ENCODE data around the gene CROCC2. TPM values are rescaled to one million over a fixed set of nuclear protein-coding genes. Genes with fewer than 3 reads are reported as not detected.

Gene CROCC2
- total RNA-seq, 4 donors from 2014 or later, result not detected

DNA sequence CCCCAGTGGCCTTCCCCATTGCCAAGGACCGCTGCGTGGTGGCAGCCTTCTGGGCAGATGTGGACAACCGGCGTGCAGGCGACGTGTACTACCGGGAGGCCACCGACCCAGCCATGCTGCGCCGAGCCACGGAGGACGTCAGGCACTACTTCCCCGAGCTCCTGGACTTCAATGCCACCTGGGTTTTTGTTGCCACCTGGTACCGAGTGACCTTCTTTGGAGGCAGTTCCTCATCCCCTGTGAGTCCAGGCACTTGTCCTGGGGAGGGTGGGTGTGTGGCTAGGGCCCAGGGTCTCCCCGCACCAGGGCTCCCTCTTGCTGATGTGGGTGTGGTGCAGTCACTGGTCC lies 124.2 kb downstream of the CROCC2 start:
- Histone ChIP-seq H3K9me3 (peaks cover 14 to 17% of the 10 kb centered on the region in 2 donors), H3K36me3 (no peaks in the 10 kb centered on the region), H3K4me3 (no peak overlapping the region), H3K27ac (no peak overlapping the region), H3K4me1 (no peaks in the 10 kb centered on the region), H3K27me3 (no peaks in the 10 kb centered on the region)
- WGBS, 2 donors (ENCODE audit: low coverage in 1 of 2), result 93% methylated on average over 15 of the region's 15 CpGs; no CpG with 5 or more reads in 1 of the 2 donors
- DNase-seq, result no peak
- in situ Hi-C loops (cut with MboI; ENCODE audit: low pct_ligation_motif_present in 1 of 4, low pct_unique_long_range_greater_than_20kb in 1 of 4, low sequenced_read_pairs in 3 of 4) (no loop called here), intact Hi-C loops (cut with DNase I; ENCODE audit: low total_unique reads) (loop anchor here (5.0 kb wide), 1 partner anchor 533 kb away; no protein-coding TSS in a partner anchor)
- TF ChIP-seq POLR2AphosphoS5 (IDR thresholded peaks at IDR 0.05) (no peak), POLR2A (IDR thresholded peaks at IDR 0.05) (no peak), EP300 (IDR thresholded peaks at IDR 0.05; ENCODE audit: low read depth) (no peak)
- TF ChIP-seq, protein P1, sequence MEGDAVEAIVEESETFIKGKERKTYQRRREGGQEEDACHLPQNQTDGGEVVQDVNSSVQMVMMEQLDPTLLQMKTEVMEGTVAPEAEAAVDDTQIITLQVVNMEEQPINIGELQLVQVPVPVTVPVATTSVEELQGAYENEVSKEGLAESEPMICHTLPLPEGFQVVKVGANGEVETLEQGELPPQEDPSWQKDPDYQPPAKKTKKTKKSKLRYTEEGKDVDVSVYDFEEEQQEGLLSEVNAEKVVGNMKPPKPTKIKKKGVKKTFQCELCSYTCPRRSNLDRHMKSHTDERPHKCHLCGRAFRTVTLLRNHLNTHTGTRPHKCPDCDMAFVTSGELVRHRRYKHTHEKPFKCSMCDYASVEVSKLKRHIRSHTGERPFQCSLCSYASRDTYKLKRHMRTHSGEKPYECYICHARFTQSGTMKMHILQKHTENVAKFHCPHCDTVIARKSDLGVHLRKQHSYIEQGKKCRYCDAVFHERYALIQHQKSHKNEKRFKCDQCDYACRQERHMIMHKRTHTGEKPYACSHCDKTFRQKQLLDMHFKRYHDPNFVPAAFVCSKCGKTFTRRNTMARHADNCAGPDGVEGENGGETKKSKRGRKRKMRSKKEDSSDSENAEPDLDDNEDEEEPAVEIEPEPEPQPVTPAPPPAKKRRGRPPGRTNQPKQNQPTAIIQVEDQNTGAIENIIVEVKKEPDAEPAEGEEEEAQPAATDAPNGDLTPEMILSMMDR (IDR thresholded peaks at IDR 0.05), result no peak

DNA sequence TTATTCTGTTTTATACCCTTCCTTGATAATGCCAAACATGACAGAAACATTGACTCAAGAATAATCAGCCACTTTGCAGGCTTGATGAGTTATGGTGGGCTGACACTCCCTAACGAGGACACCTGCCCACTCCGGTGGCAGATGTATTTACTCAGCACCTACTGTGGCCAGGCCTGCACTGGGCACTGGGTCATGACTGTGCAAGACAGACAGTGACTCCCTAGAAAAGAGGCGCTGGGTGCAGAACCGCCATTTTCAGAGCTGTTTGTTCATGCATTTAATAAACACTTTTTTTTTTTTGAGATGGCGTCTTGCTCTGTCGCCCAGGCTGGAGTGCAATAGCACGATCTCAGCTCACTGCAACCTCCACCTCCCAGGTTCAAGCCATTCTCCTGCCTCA lies 124.7 kb downstream of the CROCC2 start:
- H3K27me3 ChIP-seq, result no peaks in the 10 kb centered on the region
- in situ Hi-C loops (cut with MboI; ENCODE audit: low pct_ligation_motif_present in 1 of 4, low pct_unique_long_range_greater_than_20kb in 1 of 4, low sequenced_read_pairs in 3 of 4) (no loop called here), intact Hi-C loops (cut with DNase I; ENCODE audit: low total_unique reads) (loop anchor here (5.0 kb wide), 1 partner anchor 534 kb away; no protein-coding TSS in a partner anchor)
- H3K36me3 ChIP-seq, result no peaks in the 10 kb centered on the region
- no peak overlapping the region for H3K27ac ChIP-seq
- no peak overlapping the region for H3K4me3 ChIP-seq
- TF ChIP-seq, protein P1 (IDR thresholded peaks at IDR 0.05), result no peak
- TF ChIP-seq EP300 (IDR thresholded peaks at IDR 0.05; ENCODE audit: low read depth) (no peak), POLR2A (IDR thresholded peaks at IDR 0.05) (no peak), POLR2AphosphoS5 (IDR thresholded peaks at IDR 0.05) (no peak)
- 85 to 100% methylated on average over 6 to 7 of the region's 7 CpGs for WGBS, 2 donors (ENCODE audit: low coverage in 1 of 2)
- no peak for DNase-seq
- no peaks in the 10 kb centered on the region for H3K4me1 ChIP-seq
- H3K9me3 ChIP-seq, result peaks cover 9 to 14% of the 10 kb centered on the region in 2 donors

DNA sequence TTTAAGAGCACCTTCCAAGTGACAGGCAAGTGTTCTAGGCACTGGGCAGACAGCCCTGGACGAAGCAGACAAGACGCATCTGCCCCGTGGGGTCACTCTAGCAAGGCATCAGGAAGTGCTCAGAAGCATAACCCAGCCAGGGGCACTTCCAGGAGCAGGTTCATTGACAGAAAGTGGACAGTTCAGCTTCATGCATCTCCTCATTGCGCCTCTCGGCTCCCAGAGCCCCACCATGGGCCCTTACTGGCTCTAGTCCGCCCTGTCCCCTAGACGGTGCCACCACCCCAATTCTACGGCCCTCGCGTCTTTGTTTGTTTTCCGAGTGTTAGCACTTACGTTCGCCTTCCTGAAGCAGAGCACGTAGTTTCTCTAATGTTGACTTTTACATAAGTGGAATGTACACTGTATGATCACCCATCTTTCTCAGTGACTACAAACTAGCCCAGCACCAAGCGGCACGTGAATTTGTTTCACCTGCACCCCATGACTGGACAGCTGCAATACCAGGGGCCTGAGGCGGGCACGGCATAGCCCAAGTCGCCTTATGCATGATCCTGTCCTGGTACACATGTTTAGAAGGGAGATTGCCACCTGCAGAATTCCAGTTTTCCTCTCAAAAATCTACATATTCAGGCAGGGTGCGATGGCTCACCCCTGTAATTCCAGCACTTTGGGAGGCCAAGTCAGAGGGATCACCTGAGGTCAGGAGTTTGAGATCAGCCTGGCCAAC lies 125.5 kb downstream of the CROCC2 start:
- Histone ChIP-seq H3K4me1 (peaks cover 0 to 7% (median 6%) of the 10 kb centered on the region in 4 donors), H3K4me3 (no peak overlapping the region), H3K9me3 (peaks cover 3 to 9% of the 10 kb centered on the region in 2 donors), H3K27me3 (peaks cover 6% of the 10 kb centered on the region), H3K27ac (no peak overlapping the region), H3K36me3 (no peaks in the 10 kb centered on the region)
- 95% methylated on average over 20 of the region's 20 CpGs; no CpG with 5 or more reads in 1 of the 2 donors for WGBS, 2 donors (ENCODE audit: low coverage in 1 of 2)
- no peak for DNase-seq
- TF ChIP-seq POLR2AphosphoS5 (IDR thresholded peaks at IDR 0.05) (no peak), POLR2A (IDR thresholded peaks at IDR 0.05) (no peak), EP300 (IDR thresholded peaks at IDR 0.05; ENCODE audit: low read depth) (no peak)
- TF ChIP-seq, protein P1 (IDR thresholded peaks at IDR 0.05), result no peak
- intact Hi-C loops (cut with DNase I; ENCODE audit: low total_unique reads) (loop anchor here (5.0 kb wide), 1 partner anchor 534 kb away; no protein-coding TSS in a partner anchor), in situ Hi-C loops (cut with MboI; ENCODE audit: low pct_ligation_motif_present in 1 of 4, low pct_unique_long_range_greater_than_20kb in 1 of 4, low sequenced_read_pairs in 3 of 4) (no loop called here)

DNA sequence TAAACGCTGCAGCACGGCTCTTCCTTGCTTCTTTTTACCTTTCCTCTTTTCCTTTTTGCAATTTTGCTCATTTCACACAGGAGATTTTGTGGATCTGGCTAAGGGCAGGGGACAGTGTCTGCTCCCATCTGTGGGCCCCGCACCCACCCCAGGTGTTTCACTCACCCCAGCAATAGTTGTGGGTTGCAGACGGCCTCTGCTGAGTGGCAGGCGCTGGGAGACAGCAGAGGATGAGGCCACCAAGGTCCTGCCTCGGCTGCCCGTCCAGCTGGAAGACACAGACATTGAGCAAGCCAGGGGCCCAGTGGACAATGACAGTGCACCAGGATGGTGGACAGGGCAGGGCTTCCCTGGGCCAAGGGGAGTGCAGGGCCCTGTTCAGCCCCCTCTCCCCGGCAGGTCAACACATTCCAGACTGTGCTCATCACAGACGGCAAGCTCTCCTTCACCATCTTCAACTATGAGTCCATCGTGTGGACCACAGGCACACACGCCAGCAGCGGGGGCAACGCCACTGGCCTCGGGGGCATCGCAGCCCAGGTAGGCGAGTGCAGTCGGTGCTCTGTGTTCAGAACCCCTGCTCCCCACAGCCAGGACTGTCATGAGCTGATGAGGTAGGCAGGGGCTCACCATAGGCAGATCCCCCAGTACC lies 127.3 kb downstream of the CROCC2 start:
- in situ Hi-C loops (cut with MboI; ENCODE audit: low pct_ligation_motif_present in 1 of 4, low pct_unique_long_range_greater_than_20kb in 1 of 4, low sequenced_read_pairs in 3 of 4), result no loop called here
- H3K36me3 ChIP-seq, result no peaks in the 10 kb centered on the region
- no peak overlapping the region for H3K27ac ChIP-seq
- TF ChIP-seq, protein P1 (IDR thresholded peaks at IDR 0.05), result no peak
- TF ChIP-seq POLR2AphosphoS5 (IDR thresholded peaks at IDR 0.05) (no peak), POLR2A (IDR thresholded peaks at IDR 0.05) (no peak), EP300 (IDR thresholded peaks at IDR 0.05; ENCODE audit: low read depth) (no peak)
- intact Hi-C loops (cut with DNase I; ENCODE audit: low total_unique reads), result loop anchor here (5.0 kb wide), 1 partner anchor 536 kb away; no protein-coding TSS in a partner anchor
- WGBS, 2 donors (ENCODE audit: low coverage in 1 of 2), result 67 to 85% methylated on average over 1 to 15 of the region's 17 CpGs
- H3K4me3 ChIP-seq, result no peak overlapping the region
- no peaks in the 10 kb centered on the region for H3K9me3 ChIP-seq
- peaks cover 0 to 14% (median 10%) of the 10 kb centered on the region in 4 donors for H3K4me1 ChIP-seq
- peaks cover 15% of the 10 kb centered on the region for H3K27me3 ChIP-seq
- no peak for DNase-seq
